ENCODE data around the gene PGAM1. TPM values are rescaled to one million over a fixed set of nuclear protein-coding genes. Genes with fewer than 3 reads are reported as not detected.

Gene PGAM1
- total RNA-seq, 1 donor from 2014 or later, result 706 TPM

DNA sequence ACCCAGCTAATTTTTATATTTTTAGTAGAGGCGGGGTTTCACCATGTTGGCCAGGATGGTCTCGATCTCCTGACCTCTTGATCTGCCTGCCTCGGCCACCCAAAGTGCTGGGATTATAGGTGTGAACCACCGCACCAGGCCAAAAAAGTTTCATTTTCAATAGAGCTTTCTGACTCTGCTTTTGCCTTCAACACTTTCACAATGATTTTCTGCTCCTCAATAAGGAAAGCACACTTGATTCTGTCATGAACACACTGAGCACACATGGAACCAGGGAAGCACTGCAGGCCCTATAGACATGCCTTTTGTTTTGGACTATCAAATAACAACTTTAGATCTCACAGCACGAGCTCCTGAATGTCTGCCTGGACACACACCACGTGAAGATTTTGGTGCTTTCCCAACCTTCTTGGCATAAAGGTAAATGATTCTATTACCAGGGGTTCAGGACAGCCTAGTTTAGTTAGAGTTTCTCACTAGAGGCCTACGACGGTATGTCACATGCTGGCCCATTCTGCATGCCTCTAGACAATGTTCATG is 32.9 kb upstream of the PGAM1 start:
- TF ChIP-seq EZH2 (IDR thresholded peaks at IDR 0.05; ENCODE audit: insufficient read depth, low read length), result no peak
- TF ChIP-seq CTCF (IDR thresholded peaks at IDR 0.05; ENCODE audit: insufficient read depth, low read depth, low read length), result no peak
- H3K4me3 ChIP-seq (ENCODE audit: insufficient read depth, low read depth, low read length), result no peak overlapping the region
- H3K4me2 ChIP-seq (ENCODE audit: low read length), result no peak overlapping the region
- peaks cover 3% of the 10 kb centered on the region for H3K79me2 ChIP-seq (ENCODE audit: insufficient read depth, low read length)
- no peaks in the 10 kb centered on the region for H3K4me1 Mint-ChIP-seq (ENCODE audit: low read depth, unreplicated experiment)
- no peaks in the 10 kb centered on the region for H3K27me3 Mint-ChIP-seq (ENCODE audit: low read depth, unreplicated experiment)
- H3K9me3 ChIP-seq (ENCODE audit: insufficient read depth, low read depth, low read length), result no peaks in the 10 kb centered on the region
- H3K27me3 ChIP-seq (ENCODE audit: insufficient read depth, low read length), result no peaks in the 10 kb centered on the region
- no peak overlapping the region for H3K9ac ChIP-seq (ENCODE audit: low read length)
- no peak overlapping the region for H2AFZ ChIP-seq (ENCODE audit: low read depth, low read length)
- H3K4me1 ChIP-seq (ENCODE audit: insufficient read depth, low read length), result no peaks in the 10 kb centered on the region
- DNase-seq (ENCODE audit: low read depth), result no peak
- no peaks in the 10 kb centered on the region for H3K9me3 Mint-ChIP-seq (ENCODE audit: unreplicated experiment)
- no peak overlapping the region for H3K27ac ChIP-seq (ENCODE audit: low read depth, low read length)
- H3K4me3 Mint-ChIP-seq (ENCODE audit: unreplicated experiment), result no peak overlapping the region
- H4K20me1 ChIP-seq (ENCODE audit: insufficient read depth, low read length), result peaks cover 6% of the 10 kb centered on the region
- peaks cover 15% of the 10 kb centered on the region for H3K36me3 Mint-ChIP-seq (ENCODE audit: low read depth, unreplicated experiment)
- FAIRE-seq, result no peak
- H3K36me3 ChIP-seq (ENCODE audit: insufficient read depth, low read length), result peaks cover 43% of the 10 kb centered on the region
- no peak overlapping the region for H3K27ac Mint-ChIP-seq (ENCODE audit: unreplicated experiment)

GRCh38 chr10:97396056-97396455 is 29.9 kb upstream of the PGAM1 start:
- Histone ChIP-seq H3K4me1 (ENCODE audit: insufficient read depth, low read length) (peaks cover 9% of the 10 kb centered on the region), H3K4me2 (ENCODE audit: low read length) (no peak overlapping the region), H4K20me1 (ENCODE audit: insufficient read depth, low read length) (peaks cover 6% of the 10 kb centered on the region), H3K79me2 (ENCODE audit: insufficient read depth, low read length) (peaks cover 26% of the 10 kb centered on the region), H3K4me3 (ENCODE audit: insufficient read depth, low read depth, low read length) (no peak overlapping the region), H3K36me3 (ENCODE audit: insufficient read depth, low read length) (peaks cover 35% of the 10 kb centered on the region), H3K27me3 (ENCODE audit: insufficient read depth, low read length) (no peaks in the 10 kb centered on the region), H2AFZ (ENCODE audit: low read depth, low read length) (no peak overlapping the region), H3K9me3 (ENCODE audit: insufficient read depth, low read depth, low read length) (no peaks in the 10 kb centered on the region), H3K27ac (ENCODE audit: low read depth, low read length) (no peak overlapping the region), H3K9ac (ENCODE audit: low read length) (no peak overlapping the region)
- TF ChIP-seq EZH2 (IDR thresholded peaks at IDR 0.05; ENCODE audit: insufficient read depth, low read length) (no peak), CTCF (IDR thresholded peaks at IDR 0.05; ENCODE audit: insufficient read depth, low read depth, low read length) (no peak)
- peaks cover 11% of the 10 kb centered on the region for H3K36me3 Mint-ChIP-seq (ENCODE audit: low read depth, unreplicated experiment)
- DNase-seq (ENCODE audit: low read depth) (no peak), FAIRE-seq (no peak)
- no peak overlapping the region for H3K4me3 Mint-ChIP-seq (ENCODE audit: unreplicated experiment)
- H3K27me3 Mint-ChIP-seq (ENCODE audit: low read depth, unreplicated experiment), result no peaks in the 10 kb centered on the region
- no peaks in the 10 kb centered on the region for H3K9me3 Mint-ChIP-seq (ENCODE audit: unreplicated experiment)
- no peaks in the 10 kb centered on the region for H3K4me1 Mint-ChIP-seq (ENCODE audit: low read depth, unreplicated experiment)
- no peak overlapping the region for H3K27ac Mint-ChIP-seq (ENCODE audit: unreplicated experiment)

DNA sequence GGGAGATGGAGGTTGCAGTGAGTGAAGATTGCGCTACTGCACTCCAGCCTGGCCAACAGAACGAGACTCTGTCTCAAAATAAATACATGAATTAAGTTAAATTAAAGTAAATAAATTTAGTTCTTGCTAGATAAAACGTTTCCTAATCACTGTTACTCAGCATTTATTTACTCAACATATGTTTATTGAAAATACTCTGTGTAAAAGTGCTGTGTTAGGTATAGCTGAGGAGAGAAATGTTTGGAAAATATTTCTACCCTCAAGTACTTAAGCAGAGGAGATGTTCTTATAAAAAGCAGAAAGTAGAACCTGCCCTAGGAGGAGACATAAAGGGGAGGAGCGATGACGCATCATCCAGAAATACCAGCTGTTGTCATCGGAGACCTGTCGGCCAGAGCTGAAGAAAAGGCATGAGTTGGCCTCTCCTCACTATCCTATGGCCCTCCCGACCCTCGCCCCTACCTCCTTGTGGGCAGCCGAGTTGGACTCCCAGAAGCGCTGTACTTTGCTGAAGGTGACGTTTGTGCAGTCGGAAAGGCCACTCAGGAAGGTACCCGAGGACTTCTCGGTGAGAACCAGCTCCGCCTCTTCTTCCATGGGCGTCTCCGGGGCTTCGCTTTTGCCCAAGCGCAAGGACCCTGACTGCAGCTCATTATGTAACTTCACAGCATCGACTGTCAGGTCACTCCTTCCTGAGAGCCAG is 26.0 kb upstream of the PGAM1 start:
- no peaks in the 10 kb centered on the region for H3K27me3 ChIP-seq (ENCODE audit: insufficient read depth, low read length)
- H3K27me3 Mint-ChIP-seq (ENCODE audit: low read depth, unreplicated experiment), result no peaks in the 10 kb centered on the region
- peak overlapping the region; percentile 90 for H3K9ac ChIP-seq (ENCODE audit: low read length)
- peak overlapping the region; percentile 68 for H2AFZ ChIP-seq (ENCODE audit: low read depth, low read length)
- H3K36me3 ChIP-seq (ENCODE audit: insufficient read depth, low read length), result peaks cover 22% of the 10 kb centered on the region
- peaks cover 7% of the 10 kb centered on the region for H3K36me3 Mint-ChIP-seq (ENCODE audit: low read depth, unreplicated experiment)
- peaks cover 9% of the 10 kb centered on the region for H3K4me1 ChIP-seq (ENCODE audit: insufficient read depth, low read length)
- peak overlapping the region; percentile 94 for H3K4me2 ChIP-seq (ENCODE audit: low read length)
- FAIRE-seq, result no peak
- DNase-seq (ENCODE audit: low read depth), result peak; percentile 70
- peaks cover 6% of the 10 kb centered on the region for H4K20me1 ChIP-seq (ENCODE audit: insufficient read depth, low read length)
- H3K4me3 Mint-ChIP-seq (ENCODE audit: unreplicated experiment), result peak overlapping the region; percentile 92
- peak overlapping the region; percentile 95 for H3K27ac Mint-ChIP-seq (ENCODE audit: unreplicated experiment)
- peak overlapping the region; percentile 84 for H3K27ac ChIP-seq (ENCODE audit: low read depth, low read length)
- no peaks in the 10 kb centered on the region for H3K9me3 ChIP-seq (ENCODE audit: insufficient read depth, low read depth, low read length)
- no peaks in the 10 kb centered on the region for H3K4me1 Mint-ChIP-seq (ENCODE audit: low read depth, unreplicated experiment)
- no peak for TF ChIP-seq CTCF (IDR thresholded peaks at IDR 0.05; ENCODE audit: insufficient read depth, low read depth, low read length)
- no peak for TF ChIP-seq EZH2 (IDR thresholded peaks at IDR 0.05; ENCODE audit: insufficient read depth, low read length)
- H3K9me3 Mint-ChIP-seq (ENCODE audit: unreplicated experiment), result no peaks in the 10 kb centered on the region
- peaks cover 26% of the 10 kb centered on the region for H3K79me2 ChIP-seq (ENCODE audit: insufficient read depth, low read length)
- H3K4me3 ChIP-seq (ENCODE audit: insufficient read depth, low read depth, low read length), result peak overlapping the region; percentile 88
